ENCODE data around the gene CFAP20DC.
"Not testable (repeated sequence)": the region's sequence is repeated elsewhere in the genome, so short reads cannot be mapped to it uniquely, and the experiment has no call there.

The CFAP20DC gene

GRCh38 chr3:58743296-58743695 lies 306.5 kb downstream of the CFAP20DC start:
- DNase-seq (ENCODE audit: low spot score): no peak

- DNase-seq (ENCODE audit: low spot score): no peak
Observed at GRCh38 chr3:58742239-58742638, 307.6 kb downstream of the CFAP20DC start.

- no peak for DNase-seq (ENCODE audit: low spot score)
Observed at GRCh38 chr3:58737644-58738043, 312.2 kb downstream of the CFAP20DC start.

- DNase-seq (ENCODE audit: low spot score): no peak
Observed at GRCh38 chr3:58731673-58732072, 318.2 kb downstream of the CFAP20DC start.

GRCh38 chr3:58728723-58729122 lies 321.1 kb downstream of the CFAP20DC start:
- peak; percentile 22 for DNase-seq (ENCODE audit: low spot score)

GRCh38 chr3:58725326-58725853 lies 324.4 kb downstream of the CFAP20DC start:
- no peak for DNase-seq (ENCODE audit: low spot score)

- no peak for DNase-seq (ENCODE audit: low spot score)
Observed at GRCh38 chr3:58724336-58724735, 325.5 kb downstream of the CFAP20DC start.

GRCh38 chr3:58723173-58723572 lies 326.7 kb downstream of the CFAP20DC start:
- no peak for DNase-seq (ENCODE audit: low spot score)

- DNase-seq (ENCODE audit: low spot score): no peak
Observed at GRCh38 chr3:58722561-58722960, 327.3 kb downstream of the CFAP20DC start.

GRCh38 chr3:58720526-58720925 lies 329.3 kb downstream of the CFAP20DC start:
- DNase-seq (ENCODE audit: low spot score): no peak

GRCh38 chr3:58719684-58720083 lies 330.1 kb downstream of the CFAP20DC start:
- DNase-seq (ENCODE audit: low spot score): no peak

GRCh38 chr3:58713715-58714401 lies 336.0 kb downstream of the CFAP20DC start:
- DNase-seq (ENCODE audit: low spot score): no peak

GRCh38 chr3:58711871-58712270 lies 338.0 kb downstream of the CFAP20DC start:
- DNase-seq (ENCODE audit: low spot score): no peak

GRCh38 chr3:58708983-58709382 lies 340.8 kb downstream of the CFAP20DC start:
- DNase-seq (ENCODE audit: low spot score): not testable (repeated sequence)

GRCh38 chr3:58708116-58708791 lies 341.6 kb downstream of the CFAP20DC start:
- DNase-seq (ENCODE audit: low spot score): no peak

GRCh38 chr3:58707390-58707930 lies 342.4 kb downstream of the CFAP20DC start:
- DNase-seq (ENCODE audit: low spot score): no peak

GRCh38 chr3:58706395-58707167 lies 343.2 kb downstream of the CFAP20DC start:
- DNase-seq (ENCODE audit: low spot score): no peak

- DNase-seq (ENCODE audit: low spot score): no peak
Observed at GRCh38 chr3:58704745-58705144, 345.1 kb downstream of the CFAP20DC start.

- DNase-seq (ENCODE audit: low spot score): not testable (repeated sequence)
Observed at GRCh38 chr3:58704304-58704703, 345.5 kb downstream of the CFAP20DC start.

- no peak for DNase-seq (ENCODE audit: low spot score)
Observed at GRCh38 chr3:58698246-58698645, 351.6 kb downstream of the CFAP20DC start.

- peak; percentile 61 for DNase-seq (ENCODE audit: low spot score)
Observed at GRCh38 chr3:58697561-58697960, 352.3 kb downstream of the CFAP20DC start.

GRCh38 chr3:58696813-58697212 lies 353.0 kb downstream of the CFAP20DC start:
- not testable (repeated sequence) for DNase-seq (ENCODE audit: low spot score)

Data from activated CD4-positive, alpha-beta T cell treated with anti-CD3 and anti-CD28 coated beads, Interleukin-2, Interleukin-4, amounts not matched to agents 100 ng/mL and 50 ng/mL, durations not matched to agents 16 hours and 8 hours (primary cell).